GM18909 (cell line): ENCODE data around the gene SLC38A9.
"Not testable (repeated sequence)": the region's sequence is repeated elsewhere in the genome, so short reads cannot be mapped to it uniquely, and the experiment has no call there.

Experiments
- ATAC-seq: cut with Tn5 transposase; IDR thresholded peaks from one replicate; pipeline ENCODE4 v1.9.1; 2021; ENCODE audit warnings: mild to moderate bottlenecking; ENCODE audit not compliant: unreplicated experiment, poor library complexity

SLC38A9 gene

GRCh38 chr5:55712023-55712859, at the start of gene SLC38A9:
Gene SLC38A9 (minus strand): TSS chr5:55712324. CDS start chr5:55697958, 14,366 bp downstream.
- ATAC-seq = peak; percentile 100

DNA sequence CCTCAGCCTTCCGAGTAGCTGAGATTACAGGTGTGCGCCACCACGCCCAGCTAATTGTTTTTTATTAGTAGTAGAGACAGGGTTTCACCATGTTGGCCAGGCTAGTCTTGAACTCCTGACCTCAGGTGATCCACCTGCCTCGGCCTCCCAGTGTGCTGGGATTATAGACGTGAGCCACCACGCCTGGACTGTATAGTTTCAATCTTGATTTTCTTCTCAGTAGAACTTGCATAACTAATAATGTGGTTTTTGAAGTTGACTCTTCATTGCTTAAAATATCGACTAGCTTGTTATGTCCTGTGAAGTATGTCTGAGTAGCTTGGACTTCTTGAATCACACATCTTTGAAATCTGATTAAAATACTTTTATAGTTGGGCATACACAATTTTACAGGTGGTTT, 49.6 kb upstream of the SLC38A9 start:
- not testable (repeated sequence) for ATAC-seq

DNA sequence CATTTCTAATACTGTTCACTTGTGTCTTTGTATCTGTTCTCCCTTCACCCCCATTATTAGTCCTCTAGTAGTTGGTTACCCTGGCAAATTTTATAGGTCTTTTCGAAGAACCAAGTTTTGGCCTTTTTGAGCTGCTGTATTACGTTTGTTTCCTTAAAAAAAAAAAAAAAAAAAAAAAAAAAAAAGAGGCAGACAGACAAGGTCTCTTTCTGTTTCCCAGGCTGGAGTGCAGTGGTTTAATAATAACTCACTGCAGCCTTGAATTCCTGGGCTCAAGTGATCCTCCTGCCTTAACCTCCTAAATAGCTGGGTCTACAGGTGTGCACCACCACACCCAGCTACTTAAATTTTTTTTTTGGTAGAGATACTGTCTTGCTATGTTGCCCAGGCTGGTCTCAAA, 46.6 kb upstream of the SLC38A9 start:
- no peak for ATAC-seq

- ATAC-seq = no peak
Observed at GRCh38 chr5:55758231-55758630, 46.1 kb upstream of the SLC38A9 start.

DNA sequence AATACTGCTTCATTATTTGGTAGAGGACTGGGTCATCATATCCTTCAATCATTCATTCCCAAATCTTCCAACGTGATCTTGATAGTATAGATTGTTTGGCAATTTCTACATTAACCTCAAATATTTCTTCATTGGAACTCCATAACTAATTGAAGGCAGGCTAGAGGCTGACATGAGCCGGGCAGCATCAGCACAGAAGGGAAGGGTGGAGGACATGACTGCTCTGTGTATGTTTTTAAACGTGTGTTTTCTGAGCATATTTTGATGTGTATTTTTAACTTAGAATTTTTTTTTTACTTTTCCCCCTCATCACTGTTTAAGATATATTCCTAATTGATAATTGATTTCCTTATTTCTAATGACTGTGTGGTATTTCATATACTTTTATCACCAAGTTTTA, 38.4 kb upstream of the SLC38A9 start:
- ATAC-seq = no peak

- ATAC-seq = no peak
Observed at GRCh38 chr5:55750063-55750462, 37.9 kb upstream of the SLC38A9 start.

DNA sequence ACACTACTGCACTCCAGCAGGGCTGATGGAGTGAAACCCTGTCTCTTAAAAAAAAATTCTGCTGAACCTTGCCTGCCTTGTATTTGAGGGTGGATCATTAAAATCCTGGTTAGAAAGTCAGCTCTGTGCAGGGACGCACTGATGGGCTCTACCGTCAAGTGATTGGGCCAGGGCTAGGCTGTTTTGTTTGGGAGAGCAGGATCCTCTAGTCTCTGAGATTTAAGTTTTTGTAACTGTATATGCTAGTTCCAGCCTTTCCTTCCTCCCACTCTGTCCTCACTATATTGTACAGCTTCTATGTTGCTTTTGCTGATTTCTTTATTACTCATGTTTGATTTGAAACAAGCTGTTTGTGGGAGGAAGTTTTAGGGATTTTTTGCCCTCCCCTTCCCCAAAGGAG, 37.3 kb upstream of the SLC38A9 start:
- no peak for ATAC-seq

DNA sequence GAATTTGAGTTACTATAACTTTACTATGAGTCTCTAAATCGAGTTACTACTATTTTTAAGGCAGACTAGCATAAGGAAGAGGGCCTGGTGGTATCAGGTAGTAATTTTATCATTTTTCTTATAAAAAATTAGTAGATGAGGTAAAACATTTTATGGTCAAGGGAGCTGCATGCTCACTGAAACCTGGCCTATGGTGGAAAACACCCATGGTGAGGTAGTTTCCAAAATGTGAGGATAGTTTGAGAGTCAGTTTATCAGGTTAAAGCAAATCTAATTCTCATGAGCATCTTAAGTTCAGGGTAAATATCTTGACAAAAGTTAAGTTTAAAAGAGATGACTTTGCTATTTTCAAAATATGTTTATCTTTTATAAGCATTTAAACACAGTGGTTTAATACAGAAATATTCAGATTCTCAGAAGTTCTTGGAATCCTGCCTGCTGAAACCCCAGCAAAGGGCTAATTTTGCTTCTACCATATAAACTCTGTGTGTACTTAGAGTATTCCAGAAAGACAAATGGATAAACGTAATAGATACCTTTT, 35.7 kb upstream of the SLC38A9 start:
- ATAC-seq = no peak

DNA sequence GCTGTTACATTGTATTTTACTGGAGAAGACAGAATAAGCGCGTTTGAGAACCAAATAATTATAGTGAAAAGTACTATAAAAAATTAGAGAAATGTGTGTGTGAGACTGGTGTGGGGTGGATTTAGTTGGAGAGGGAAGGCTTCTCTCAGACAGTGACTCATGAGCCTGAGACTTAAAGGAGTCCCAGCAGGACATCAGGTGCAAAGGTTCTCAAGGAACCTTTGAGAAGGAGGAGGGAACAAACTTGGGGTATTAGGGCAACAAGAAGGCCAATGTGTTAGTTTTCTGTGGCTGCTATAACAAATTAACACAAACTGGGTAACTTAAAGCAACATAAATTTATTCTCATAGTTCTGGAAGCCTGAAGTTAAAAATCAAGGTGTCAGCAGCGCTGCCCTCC, 30.7 kb upstream of the SLC38A9 start:
- no peak for ATAC-seq

GRCh38 chr5:55737793-55738192, 25.7 kb upstream of the SLC38A9 start, which contains the start of gene DDX4:
Gene DDX4 (plus strand): TSS chr5:55738061. CDS start chr5:55738964, 903 bp downstream.
- ATAC-seq = no peak

DNA sequence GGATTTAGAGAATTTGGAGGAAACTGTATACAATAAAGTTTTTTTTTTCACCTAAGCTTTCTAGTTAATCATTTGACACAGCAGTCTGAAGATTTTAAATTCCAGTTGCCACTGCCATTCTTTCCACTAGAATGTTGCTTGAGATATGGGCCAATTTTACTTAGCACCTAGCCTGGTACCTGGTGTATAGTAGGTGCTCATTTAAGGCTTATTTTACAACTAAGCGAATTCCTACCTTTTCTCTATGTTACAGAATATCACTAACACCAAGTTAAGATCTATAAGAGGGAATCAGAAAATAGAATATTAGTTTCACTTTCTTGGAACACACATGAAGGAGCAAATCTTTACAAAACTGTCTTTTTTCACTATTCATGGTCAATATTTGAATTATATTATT, 22.5 kb upstream of the SLC38A9 start:
- ATAC-seq = no peak

GRCh38 chr5:55732585-55732984, 20.5 kb upstream of the SLC38A9 start:
- ATAC-seq = no peak

DNA sequence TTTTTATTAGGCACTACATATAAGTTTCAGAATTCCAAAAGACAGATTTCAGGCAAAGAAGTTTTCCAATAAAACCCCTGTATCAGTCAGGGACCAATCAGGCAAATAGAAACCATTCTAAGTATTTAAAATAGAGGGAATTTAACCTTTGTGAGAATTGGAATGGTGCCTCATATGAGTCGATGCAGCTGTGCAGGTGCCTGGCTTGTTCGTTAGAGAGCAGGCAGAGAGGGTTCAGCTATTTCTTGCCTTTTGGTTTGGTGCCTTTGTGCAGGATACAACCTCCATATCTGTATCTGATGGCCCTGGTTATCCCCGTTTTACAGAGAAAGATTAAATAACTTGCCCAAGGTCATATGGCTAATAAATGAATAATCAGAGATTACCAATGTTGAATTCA, 19.7 kb upstream of the SLC38A9 start:
- ATAC-seq = no peak

GRCh38 chr5:55724281-55724680, 12.2 kb upstream of the SLC38A9 start:
- no peak for ATAC-seq

GRCh38 chr5:55720188-55720703, 8.1 kb upstream of the SLC38A9 start:
- no peak for ATAC-seq

- ATAC-seq = not testable (repeated sequence)
Observed at GRCh38 chr5:55719026-55719425, 6.9 kb upstream of the SLC38A9 start.

DNA sequence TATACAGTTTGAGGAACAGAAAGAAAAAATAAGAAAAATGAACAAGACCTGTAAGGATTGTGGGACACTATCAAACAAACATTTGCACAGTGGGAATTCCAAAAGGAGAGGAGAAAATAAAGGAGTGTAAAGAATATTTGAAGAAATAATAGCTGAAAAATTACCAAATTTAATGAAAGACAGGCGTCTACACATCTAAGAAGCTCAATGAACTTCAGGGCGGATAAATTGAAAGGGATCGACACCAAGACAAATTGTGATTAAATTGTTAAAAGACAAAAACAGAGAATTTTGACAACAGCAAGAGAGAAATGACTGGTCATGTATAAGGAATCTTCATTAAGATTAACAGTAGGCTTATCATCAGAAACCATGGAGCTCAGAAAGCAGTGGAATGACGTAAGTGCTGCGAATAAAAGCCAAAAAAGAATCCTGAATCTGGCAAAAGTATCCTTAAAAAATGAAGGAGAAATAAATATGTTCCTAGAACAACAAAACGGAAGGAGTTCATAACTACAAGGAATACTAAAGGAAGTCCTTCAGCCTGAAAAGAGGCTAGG, 3.5 kb upstream of the SLC38A9 start:
- no peak for ATAC-seq

- no peak for ATAC-seq
Observed at GRCh38 chr5:55714749-55715148, 2.6 kb upstream of the SLC38A9 start.

- ATAC-seq = no peak
Observed at GRCh38 chr5:55714339-55714738, 2.2 kb upstream of the SLC38A9 start.

GRCh38 chr5:55713871-55714270, 1.7 kb upstream of the SLC38A9 start:
- ATAC-seq = no peak

DNA sequence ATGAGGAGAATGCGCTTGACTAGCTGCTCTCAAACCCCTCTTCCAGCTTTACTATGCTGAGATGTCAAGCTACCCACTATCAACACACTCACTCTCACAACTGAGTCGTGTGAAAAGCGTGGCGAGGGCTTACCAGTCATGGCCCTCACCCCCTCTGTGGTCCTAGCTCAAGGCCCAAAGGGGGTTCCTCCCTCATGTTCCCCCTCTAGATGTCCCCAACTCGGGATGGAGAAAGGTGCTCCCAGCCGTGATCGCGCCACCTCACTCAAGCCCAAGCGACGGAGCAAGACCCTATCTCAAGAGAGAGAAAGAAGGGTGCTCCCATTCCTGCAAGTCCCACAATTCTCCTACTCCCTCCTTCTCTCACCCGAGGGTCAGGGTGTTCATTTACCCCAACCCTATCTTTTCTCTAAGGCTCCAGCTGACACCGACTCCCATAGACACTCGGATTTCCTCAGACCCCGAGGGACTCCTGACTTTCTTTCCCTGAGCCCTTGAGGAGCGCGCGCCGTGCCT, 559 bp downstream of the SLC38A9 start:
- no peak for ATAC-seq
